KMS-11 (cell line): ENCODE measurements around the gene SCG2.

Source experiments
- H2AFZ ChIP-seq: fragments of 200-600 bp; sonication (generic); 2 replicates; pipeline ENCODE4 v1.6.1; 2016; ENCODE audit warnings: antibody characterized with exemption, mixed run types, low read depth
- H3K27ac ChIP-seq: fragments of 200-600 bp; sonication (generic); 2 replicates; pipeline ENCODE4 v1.6.1; 2016; ENCODE audit warnings: mild to moderate bottlenecking, mixed run types
- H3K27me3 ChIP-seq: fragments of 200-600 bp; sonication (generic); 2 replicates; pipeline ENCODE4 v1.6.1; 2017; ENCODE audit warnings: mild to moderate bottlenecking, low read depth, mixed run types, moderate library complexity; ENCODE audit not compliant: insufficient read depth
- H3K36me3 ChIP-seq: fragments of 200-600 bp; sonication (generic); 2 replicates; pipeline ENCODE4 v1.6.1; 2017; ENCODE audit warnings: mild to moderate bottlenecking, mixed run types; ENCODE audit not compliant: insufficient read depth
- H3K4me1 ChIP-seq: fragments of 200-600 bp; sonication (generic); 2 replicates; pipeline ENCODE4 v1.6.1; 2016; ENCODE audit warnings: mild to moderate bottlenecking, low read depth, mixed run types; ENCODE audit not compliant: poor library complexity, severe bottlenecking
- H3K4me2 ChIP-seq: fragments of 200-600 bp; sonication (generic); 2 replicates; pipeline ENCODE4 v1.7.0; 2016; ENCODE audit warnings: mild to moderate bottlenecking, mixed run types
- H3K4me3 ChIP-seq: fragments of 200-600 bp; sonication (generic); IDR thresholded peaks from 2 replicates; pipeline ENCODE4 v1.6.1; 2017; ENCODE audit warnings: low read depth, low read length, mixed read lengths; ENCODE audit not compliant: insufficient read depth
- H3K79me2 ChIP-seq: fragments of 200-600 bp; sonication (generic); 2 replicates; pipeline ENCODE4 v1.6.1; 2016; ENCODE audit warnings: low read depth, mixed run types; ENCODE audit not compliant: insufficient read depth
- H3K9ac ChIP-seq: fragments of 200-600 bp; sonication (generic); 2 replicates; pipeline ENCODE4 v1.6.1; 2016; ENCODE audit warnings: mild to moderate bottlenecking, mixed run types
- H4K20me1 ChIP-seq: fragments of 200-600 bp; sonication (generic); 2 replicates; pipeline ENCODE4 v1.6.1; 2016; ENCODE audit warnings: mild to moderate bottlenecking, mixed run types; ENCODE audit not compliant: insufficient read depth
- CTCF ChIP-seq: fragments of 200-600 bp; sonication (generic); conservative IDR thresholded peaks from 2 replicates; pipeline ENCODE4 v1.6.1; 2017; ENCODE audit warnings: low read depth, mild to moderate bottlenecking, antibody characterized with exemption, low read length, moderate library complexity, mixed read lengths

The SCG2 gene

GRCh38 chr2:223591596-223591995 lies 10.6 kb downstream of the SCG2 start:
- Histone ChIP-seq H3K79me2 (no peaks in the 10 kb centered on the region), H3K9ac (no peak overlapping the region), H3K27me3 (no peaks in the 10 kb centered on the region), H3K36me3 (no peaks in the 10 kb centered on the region), H3K27ac (no peak overlapping the region), H3K4me3 (no peak overlapping the region), H3K4me1 (no peaks in the 10 kb centered on the region), H3K4me2 (no peak overlapping the region), H2AFZ (no peak overlapping the region), H4K20me1 (no peaks in the 10 kb centered on the region)
- no peak for TF ChIP-seq CTCF

GRCh38 chr2:223590964-223591363 lies 11.2 kb downstream of the SCG2 start:
- Histone ChIP-seq H3K4me3 (no peak overlapping the region), H3K4me1 (no peaks in the 10 kb centered on the region), H3K36me3 (no peaks in the 10 kb centered on the region), H3K9ac (no peak overlapping the region), H2AFZ (no peak overlapping the region), H3K4me2 (no peak overlapping the region), H3K27me3 (no peaks in the 10 kb centered on the region), H3K79me2 (no peaks in the 10 kb centered on the region), H3K27ac (no peak overlapping the region), H4K20me1 (no peaks in the 10 kb centered on the region)
- TF ChIP-seq CTCF, result no peak

GRCh38 chr2:223589901-223590300 lies 12.3 kb downstream of the SCG2 start:
- Histone ChIP-seq H3K4me1 (no peaks in the 10 kb centered on the region), H2AFZ (no peak overlapping the region), H3K36me3 (no peaks in the 10 kb centered on the region), H4K20me1 (no peaks in the 10 kb centered on the region), H3K27me3 (no peaks in the 10 kb centered on the region), H3K27ac (no peak overlapping the region), H3K4me2 (no peak overlapping the region), H3K4me3 (no peak overlapping the region), H3K79me2 (no peaks in the 10 kb centered on the region), H3K9ac (no peak overlapping the region)
- no peak for TF ChIP-seq CTCF

GRCh38 chr2:223588251-223588650 lies 13.9 kb downstream of the SCG2 start:
- TF ChIP-seq CTCF, result no peak
- H3K27me3 ChIP-seq, result no peaks in the 10 kb centered on the region
- no peaks in the 10 kb centered on the region for H3K36me3 ChIP-seq
- H3K79me2 ChIP-seq, result no peaks in the 10 kb centered on the region
- no peak overlapping the region for H3K4me2 ChIP-seq
- no peak overlapping the region for H3K27ac ChIP-seq
- H3K4me1 ChIP-seq, result no peaks in the 10 kb centered on the region
- no peak overlapping the region for H3K9ac ChIP-seq
- H3K4me3 ChIP-seq, result no peak overlapping the region
- no peak overlapping the region for H2AFZ ChIP-seq
- H4K20me1 ChIP-seq, result no peaks in the 10 kb centered on the region

- no peak overlapping the region for H3K9ac ChIP-seq
- no peak overlapping the region for H3K4me2 ChIP-seq
- no peaks in the 10 kb centered on the region for H3K4me1 ChIP-seq
- no peak overlapping the region for H2AFZ ChIP-seq
- no peaks in the 10 kb centered on the region for H3K27me3 ChIP-seq
- no peak overlapping the region for H3K4me3 ChIP-seq
- H3K79me2 ChIP-seq, result no peaks in the 10 kb centered on the region
- no peaks in the 10 kb centered on the region for H4K20me1 ChIP-seq
- no peak for TF ChIP-seq CTCF
- H3K36me3 ChIP-seq, result no peaks in the 10 kb centered on the region
- H3K27ac ChIP-seq, result no peak overlapping the region
Measured at GRCh38 chr2:223587301-223587700, 14.9 kb downstream of the SCG2 start.
